Spleen (tissue), 7 donors: Measurements from ENCODE around the gene CTNNBL1.

ENCODE experiments used
- CTCF ChIP-seq, 11 experiments: fragments of 200-600 bp in 7 of 11; fragments of 450-650 bp in 4 of 11; sonication (generic) in 4 of 11; IDR thresholded peaks in 8 of 11; conservative IDR thresholded peaks in 3 of 11; 1 replicate in 7 of 11; 2 replicates in 4 of 11; pipeline versions ENCODE4 v1.4.0 to v1.8.0; 2016 to 2021; ENCODE audit warnings: antibody characterized with exemption in 11 of 11, inconsistent platforms in 4 of 11, mild to moderate bottlenecking in 1 of 11
- POLR2A ChIP-seq, 3 donors: fragments of 450-650 bp; IDR thresholded peaks; one replicate each; pipeline ENCODE4 v1.5.1; 2017; ENCODE audit warnings: antibody characterized with exemption in 3 of 3, mild to moderate bottlenecking in 1 of 3
- donor health status: DM: no; HTN: no; CAD: no; lungs with moderate emphysema.
- donor health status: DM: no; HTN: no; CAD: no.
- donor health status: DM: no; HTN: no; CAD: no.

GRCh38 chr20:37680420-37680819, 13.4 kb upstream of the CTNNBL1 start:
- no peak for TF ChIP-seq CTCF (IDR thresholded peaks at IDR 0.05 in 8 of 11, conservative IDR thresholded peaks at IDR 0.05 in 3 of 11)
- no peak for TF ChIP-seq POLR2A (IDR thresholded peaks at IDR 0.05)
